RCC 7860 (cell line): ENCODE data around the gene UTP3.
"Not testable (repeated sequence)": the region's sequence is repeated elsewhere in the genome, so short reads cannot be mapped to it uniquely, and the experiment has no call there.

Source experiments
- DNase-seq: peaks from one replicate; pipeline ENCODE4 v3.0.0-alpha.2; 2015; ENCODE audit warnings: low spot score
- FAIRE-seq: peaks from 2 replicates; lab custom pipeline; 2012; peaks lifted over from hg19 to GRCh38; lab: Jason Lieb, UNC

UTP3 gene, protein sequence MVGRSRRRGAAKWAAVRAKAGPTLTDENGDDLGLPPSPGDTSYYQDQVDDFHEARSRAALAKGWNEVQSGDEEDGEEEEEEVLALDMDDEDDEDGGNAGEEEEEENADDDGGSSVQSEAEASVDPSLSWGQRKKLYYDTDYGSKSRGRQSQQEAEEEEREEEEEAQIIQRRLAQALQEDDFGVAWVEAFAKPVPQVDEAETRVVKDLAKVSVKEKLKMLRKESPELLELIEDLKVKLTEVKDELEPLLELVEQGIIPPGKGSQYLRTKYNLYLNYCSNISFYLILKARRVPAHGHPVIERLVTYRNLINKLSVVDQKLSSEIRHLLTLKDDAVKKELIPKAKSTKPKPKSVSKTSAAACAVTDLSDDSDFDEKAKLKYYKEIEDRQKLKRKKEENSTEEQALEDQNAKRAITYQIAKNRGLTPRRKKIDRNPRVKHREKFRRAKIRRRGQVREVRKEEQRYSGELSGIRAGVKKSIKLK

GRCh38 chr4:70687821-70688794, at the start of gene UTP3:
Gene UTP3, plus strand, starts transcription at chr4:70688532. Its CDS starts 146 bp downstream, at chr4:70688678.
- FAIRE-seq = peak; percentile 85

GRCh38 chr4:70640192-70640591, 48.1 kb upstream of the UTP3 start:
- DNase-seq (no peak), FAIRE-seq (no peak)

More at GRCh38 chr4:70687821-70688794, at the start of gene UTP3:
- DNase-seq = peak; percentile 95

DNA sequence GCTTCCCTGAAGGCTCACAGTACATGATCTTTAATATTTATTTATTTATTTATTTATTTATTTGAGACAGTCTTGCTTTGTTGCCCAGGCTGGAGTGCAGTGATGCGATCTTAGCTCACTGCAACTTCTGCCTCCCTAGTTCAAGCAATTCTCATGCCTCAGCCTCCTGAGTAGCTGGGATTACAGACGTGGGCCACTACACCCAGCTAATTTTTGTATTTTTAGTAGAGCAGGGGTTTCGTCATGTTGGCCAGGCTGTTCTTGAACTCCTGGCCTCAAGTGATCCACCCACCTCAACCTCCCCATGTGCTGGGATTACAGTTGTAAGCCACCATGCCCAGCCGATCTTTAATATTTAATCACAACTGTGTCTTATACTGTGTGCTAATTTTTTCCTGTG, 37.6 kb upstream of the UTP3 start:
- not testable (repeated sequence) for DNase-seq, FAIRE-seq

DNA sequence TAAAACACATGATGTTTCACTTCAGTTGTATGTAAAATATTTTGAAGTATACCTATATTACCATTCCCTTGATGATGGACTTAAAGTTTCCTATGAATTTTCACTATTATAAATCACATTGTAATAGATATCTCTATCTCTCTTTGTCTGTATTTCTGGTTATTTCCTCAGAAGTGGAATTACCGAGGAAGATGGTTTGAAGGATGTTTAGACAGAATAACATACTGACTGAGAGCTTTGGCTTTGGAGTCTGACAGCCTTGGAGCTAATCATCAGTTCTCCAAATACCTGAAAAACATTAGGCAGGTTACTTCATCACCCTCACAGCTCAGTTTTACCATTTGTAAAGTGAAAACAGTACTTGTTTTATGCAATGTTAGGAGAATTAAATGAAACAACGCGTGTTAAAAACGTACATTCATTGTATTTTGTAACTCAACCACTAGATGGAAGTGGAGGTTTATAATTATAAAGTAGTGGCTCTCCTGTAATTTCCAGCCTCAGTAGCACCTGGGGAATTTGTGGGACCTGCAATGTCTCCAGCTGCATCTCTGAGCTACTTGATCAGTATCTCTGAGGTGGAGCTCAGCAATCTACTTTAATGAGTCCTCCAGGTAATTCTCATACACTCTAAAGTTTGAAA, 36.3 kb upstream of the UTP3 start:
- FAIRE-seq (peak; percentile 61), DNase-seq (peak; percentile 48)

DNA sequence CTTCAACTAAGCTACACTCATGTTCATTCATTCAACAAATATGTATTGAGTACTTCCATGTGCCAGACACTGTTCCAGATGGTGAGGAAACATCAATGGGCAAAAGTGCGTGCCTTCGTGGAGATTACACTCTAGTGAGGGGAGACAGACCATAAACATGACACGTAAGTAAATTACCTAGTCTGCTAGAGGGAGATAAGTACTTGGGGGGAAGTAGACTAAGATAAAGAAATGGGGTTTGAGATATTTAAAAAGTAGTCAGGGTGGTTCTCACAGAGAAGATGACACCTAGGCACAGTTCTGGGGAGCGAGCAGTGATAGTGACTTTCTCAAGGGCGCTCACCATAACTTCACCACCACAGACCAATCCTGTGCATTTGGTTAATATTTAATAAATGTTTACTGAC, 33.7 kb upstream of the UTP3 start:
- no peak for FAIRE-seq
- DNase-seq = no peak

DNA sequence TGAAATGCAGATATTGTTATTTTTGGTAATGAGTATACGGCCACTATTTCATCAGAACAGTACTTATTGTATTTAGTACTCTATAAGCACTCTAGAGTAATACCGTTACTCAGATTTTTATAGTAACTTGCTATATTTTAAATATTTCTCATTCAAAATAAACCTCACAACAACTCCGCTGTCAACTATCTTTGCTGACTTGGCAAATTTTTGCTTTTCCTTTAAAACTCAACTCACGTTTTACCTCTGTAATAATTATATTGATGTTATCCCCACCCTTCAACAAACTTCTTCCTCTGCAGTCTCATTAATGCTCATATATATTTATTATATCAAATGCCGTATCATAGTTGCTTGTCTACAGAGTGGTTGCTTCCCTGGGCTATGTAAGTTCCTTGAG, 31.0 kb upstream of the UTP3 start:
- no peak for DNase-seq
- FAIRE-seq = no peak

DNA sequence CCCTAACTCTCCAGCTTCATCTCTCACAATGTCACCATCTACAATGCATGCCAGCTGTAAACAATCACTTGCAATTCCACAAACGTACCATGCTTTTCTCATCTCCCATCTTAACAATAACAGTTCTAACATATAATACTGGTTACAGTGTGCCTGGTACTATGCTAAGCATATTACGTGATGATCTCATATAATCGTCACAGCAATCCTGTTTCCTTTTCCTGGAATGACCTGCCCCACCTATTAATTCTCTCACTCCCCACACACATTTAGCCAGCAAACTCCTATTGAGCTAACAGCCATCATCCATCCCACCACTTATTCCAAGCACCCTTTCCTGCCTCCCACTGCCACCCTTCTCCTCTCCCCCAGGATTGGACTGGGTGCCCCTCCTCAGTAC, 29.9 kb upstream of the UTP3 start:
- DNase-seq = no peak
- FAIRE-seq = no peak

GRCh38 chr4:70660106-70660505, 28.2 kb upstream of the UTP3 start:
- FAIRE-seq = no peak
- no peak for DNase-seq

- not testable (repeated sequence) for FAIRE-seq, DNase-seq
Observed at GRCh38 chr4:70661309-70661922, 26.9 kb upstream of the UTP3 start.

GRCh38 chr4:70666369-70666768, 22.0 kb upstream of the UTP3 start, which contains the start of gene JCHAIN:
Gene JCHAIN, minus strand, starts transcription at chr4:70666508. Its CDS starts 18 bp downstream, at chr4:70666490.
- FAIRE-seq = no peak
- no peak for DNase-seq

DNA sequence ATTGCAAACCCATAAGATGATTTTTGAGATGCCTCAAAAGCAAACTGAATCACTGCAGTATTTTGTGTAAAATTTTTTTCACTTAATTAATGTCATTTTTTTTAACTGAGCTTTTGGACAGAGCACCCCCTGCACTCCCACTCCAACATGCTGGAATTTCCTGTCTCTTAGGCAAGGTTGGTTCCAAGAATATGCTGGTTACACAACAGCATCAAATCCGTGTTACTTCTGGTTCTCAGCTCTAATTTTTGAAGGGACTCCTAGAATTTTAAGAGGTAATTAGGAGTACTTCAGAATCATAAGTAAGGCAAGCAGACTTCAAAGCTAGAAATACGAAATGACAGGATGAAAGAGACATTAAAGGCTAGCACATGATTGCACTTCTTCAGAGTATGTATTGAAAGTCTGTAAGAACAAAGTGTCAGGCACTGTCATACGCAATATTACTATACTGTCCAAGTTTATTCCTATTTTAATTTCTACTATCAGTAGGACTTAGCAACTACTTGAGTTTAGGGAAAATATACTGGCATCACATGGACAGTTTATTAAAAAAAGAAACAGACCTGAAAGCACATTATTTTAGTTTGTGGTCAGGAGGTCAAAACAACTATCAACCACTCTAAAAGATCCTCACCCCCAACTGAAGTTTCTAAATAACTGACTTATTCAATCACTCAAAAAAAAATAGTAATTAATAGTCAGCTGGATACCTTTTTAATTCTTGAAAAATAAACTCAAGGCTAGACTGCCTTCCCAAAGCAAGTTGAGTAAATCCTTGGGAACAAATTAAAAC, 20.4 kb upstream of the UTP3 start:
- FAIRE-seq (no peak), DNase-seq (no peak)

GRCh38 chr4:70670332-70671014, 17.9 kb upstream of the UTP3 start:
- DNase-seq (peak; percentile 83), FAIRE-seq (peak; percentile 95)

DNA sequence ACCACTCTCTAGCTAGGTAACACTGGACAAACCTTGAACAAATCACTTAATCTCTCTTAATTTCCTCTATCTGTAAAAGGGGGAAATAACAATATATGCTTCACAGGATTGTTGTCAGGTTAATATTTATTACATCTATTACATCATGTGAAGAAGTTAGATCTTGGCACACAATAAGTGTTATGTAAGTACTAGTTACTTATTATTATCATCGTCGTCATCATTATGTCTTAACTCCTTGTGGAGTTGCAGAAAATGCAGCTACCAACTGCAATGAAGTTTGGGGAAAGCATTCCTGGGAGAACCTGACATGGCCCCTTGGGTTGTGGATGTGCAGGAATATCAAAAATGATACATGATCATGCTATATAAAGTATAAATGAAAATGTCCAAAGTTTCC, 17.2 kb upstream of the UTP3 start:
- peak; percentile 49 for FAIRE-seq

DNA sequence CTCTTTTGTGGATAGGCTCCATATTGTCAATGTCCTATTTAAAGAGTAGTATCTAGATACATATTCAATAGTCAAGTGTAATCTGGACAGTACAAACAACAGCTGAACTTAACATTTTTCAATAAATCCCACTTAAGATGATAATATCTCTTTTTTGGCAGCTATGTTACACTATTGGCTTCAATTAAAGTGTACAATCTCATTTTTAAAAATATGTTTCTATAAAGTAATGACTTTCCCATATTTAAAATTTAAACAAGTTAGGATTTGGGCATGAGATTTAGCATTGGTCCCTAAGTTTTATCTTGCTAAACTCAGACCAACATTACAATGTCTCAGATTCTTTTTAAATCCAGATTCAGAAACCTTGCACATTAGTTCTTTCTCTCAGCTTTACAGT, 14.1 kb upstream of the UTP3 start:
- DNase-seq = no peak
- no peak for FAIRE-seq

More for the DNA sequence above, 17.2 kb upstream of the UTP3 start:
- DNase-seq = peak; percentile 33

- DNase-seq (no peak), FAIRE-seq (no peak)
Observed at GRCh38 chr4:70674731-70675130, 13.6 kb upstream of the UTP3 start.

GRCh38 chr4:70676554-70677090, 11.7 kb upstream of the UTP3 start:
- DNase-seq (no peak), FAIRE-seq (no peak)

- DNase-seq (no peak), FAIRE-seq (no peak)
Observed at GRCh38 chr4:70678383-70678999, 9.8 kb upstream of the UTP3 start.

GRCh38 chr4:70680934-70681333, 7.4 kb upstream of the UTP3 start:
- FAIRE-seq (no peak), DNase-seq (no peak)
